GM23338 (cell line): Measurements from ENCODE around the gene CHORDC1. TPM values are rescaled to one million over a fixed set of nuclear protein-coding genes. Genes with fewer than 3 reads are reported as not detected.

Source experiments
- ATAC-seq: fragments of 200-7000 bp; cut with Tn5 transposase; 3 replicates; pipeline ENCODE4 v1.9.1; 2020
- DNase-seq: peaks from one replicate; pipeline ENCODE4 v3.0.0-alpha.2; 2015; ENCODE audit warnings: low spot score
- H2AFZ ChIP-seq: fragments of 200-600 bp; sonication (generic); 2 replicates; pipeline ENCODE4 v1.8.0; 2016; ENCODE audit warnings: antibody characterized with exemption, mild to moderate bottlenecking, moderate library complexity
- H3F3A ChIP-seq: fragments of 200-600 bp; sonication (generic); replicated peaks from 2 replicates; pipeline ENCODE4 v1.8.0; 2017; ENCODE audit warnings: antibody characterized with exemption, mixed run types, low read depth
- H3K27ac ChIP-seq: fragments of 200-600 bp; sonication (generic); 2 replicates; pipeline ENCODE4 v1.6.1; 2016; ENCODE audit warnings: low read depth
- H3K27me3 ChIP-seq: fragments of 200-600 bp; sonication (generic); 2 replicates; pipeline ENCODE4 v1.8.0; 2016; ENCODE audit warnings: mild to moderate bottlenecking, mixed run types, moderate library complexity; ENCODE audit not compliant: insufficient read depth
- H3K36me3 ChIP-seq: fragments of 200-600 bp; sonication (generic); 2 replicates; pipeline ENCODE4 v1.8.0; 2016; ENCODE audit warnings: mild to moderate bottlenecking; ENCODE audit not compliant: insufficient read depth
- H3K4me1 ChIP-seq: fragments of 200-600 bp; sonication (generic); 2 replicates; pipeline ENCODE4 v1.8.0; 2016; ENCODE audit warnings: mild to moderate bottlenecking, moderate library complexity; ENCODE audit not compliant: insufficient read depth
- H3K4me2 ChIP-seq: fragments of 200-600 bp; sonication (generic); 2 replicates; pipeline ENCODE4 v1.7.1; 2017; ENCODE audit warnings: mixed run types
- H3K4me3 ChIP-seq: fragments of 200-600 bp; sonication (generic); 2 replicates; pipeline ENCODE4 v1.6.1; 2016; ENCODE audit warnings: mixed run types
- H3K79me2 ChIP-seq: fragments of 200-600 bp; sonication (generic); replicated peaks from 2 replicates; pipeline ENCODE4 v1.8.0; 2017; ENCODE audit warnings: mild to moderate bottlenecking; ENCODE audit not compliant: insufficient read depth
- H3K9me2 ChIP-seq: fragments of 200-600 bp; sonication (generic); 2 replicates; pipeline ENCODE4 v1.8.0; 2017; ENCODE audit not compliant: insufficient read depth
- H4K20me1 ChIP-seq: fragments of 200-600 bp; sonication (generic); replicated peaks from 2 replicates; pipeline ENCODE4 v1.8.0; 2017; ENCODE audit warnings: mild to moderate bottlenecking; ENCODE audit not compliant: insufficient read depth
- H3K27ac Mint-ChIP-seq: 2 replicates; pipeline ENCODE4 v1.8.0; 2020; ENCODE audit warnings: inconsistent platforms, mild to moderate bottlenecking, moderate library complexity, mixed read lengths
- H3K27me3 Mint-ChIP-seq: 3 replicates; pipeline ENCODE4 v1.8.0; 2022; ENCODE audit warnings: low read depth, mild to moderate bottlenecking, moderate library complexity, mixed read lengths, inconsistent platforms; ENCODE audit not compliant: insufficient read depth, poor library complexity
- H3K36me3 Mint-ChIP-seq: 3 replicates; pipeline ENCODE4 v1.8.0; 2021; ENCODE audit warnings: low read depth, mild to moderate bottlenecking, inconsistent platforms, moderate library complexity, mixed read lengths
- H3K4me1 Mint-ChIP-seq: 3 replicates; pipeline ENCODE4 v1.8.0; 2020; ENCODE audit warnings: mild to moderate bottlenecking, inconsistent platforms, mixed read lengths
- H3K4me3 Mint-ChIP-seq: 3 replicates; pipeline ENCODE4 v1.8.0; 2021; ENCODE audit warnings: moderate library complexity, mild to moderate bottlenecking, inconsistent platforms, mixed read lengths
- H3K9me3 Mint-ChIP-seq: 3 replicates; pipeline ENCODE4 v1.8.0; 2020; ENCODE audit warnings: moderate library complexity, mild to moderate bottlenecking, inconsistent platforms, mixed read lengths
- CREB1 ChIP-seq: fragments of 250-450 bp; sonication (Bioruptor Pico); IDR thresholded peaks from 2 replicates; pipeline ENCODE4 v1.5.0; 2020; ENCODE audit warnings: low read depth, mild to moderate bottlenecking, moderate library complexity
- CTCF ChIP-seq, 2 experiments: fragments of 200-600 bp in 1 of 2; sonication (generic) in 1 of 2; conservative IDR thresholded peaks; 2 replicates each; pipeline versions ENCODE4 v1.5.1 to v1.6.1; 2016 to 2017; ENCODE audit warnings: antibody characterized with exemption in 2 of 2, low read depth in 2 of 2, mild to moderate bottlenecking in 2 of 2, moderate library complexity in 1 of 2
- ETS1 ChIP-seq: IDR thresholded peaks from 2 replicates; pipeline ENCODE4 v1.6.1; 2016; ENCODE audit warnings: antibody characterized with exemption
- EZH2 ChIP-seq: fragments of 200-600 bp; sonication (generic); IDR thresholded peaks from one replicate; pipeline ENCODE4 v1.8.0; 2017; ENCODE audit warnings: antibody characterized with exemption, mild to moderate bottlenecking, low read depth; ENCODE audit not compliant: unreplicated experiment
- EZH2phosphoT487 ChIP-seq: fragments of 200-600 bp; sonication (generic); IDR thresholded peaks from one replicate; pipeline ENCODE4 v1.8.1; 2018; ENCODE audit warnings: antibody characterized with exemption; ENCODE audit not compliant: unreplicated experiment
- JUNB ChIP-seq: IDR thresholded peaks from one replicate; pipeline ENCODE4 v1.6.1; 2016; ENCODE audit warnings: antibody characterized with exemption; ENCODE audit not compliant: unreplicated experiment
- NANOG ChIP-seq: IDR thresholded peaks from 2 replicates; pipeline ENCODE4 v1.6.1; 2016; ENCODE audit warnings: antibody characterized with exemption, borderline replicate concordance
- POLR2AphosphoS5 ChIP-seq: IDR thresholded peaks from 2 replicates; pipeline ENCODE4 v1.6.1; 2016; ENCODE audit warnings: antibody characterized with exemption, low read depth
- REST ChIP-seq: IDR thresholded peaks from one replicate; pipeline ENCODE4 v1.6.1; 2018; ENCODE audit warnings: antibody characterized with exemption; ENCODE audit not compliant: unreplicated experiment
- STAT1 ChIP-seq: IDR thresholded peaks from one replicate; pipeline ENCODE4 v1.6.1; 2016; ENCODE audit warnings: antibody characterized with exemption; ENCODE audit not compliant: unreplicated experiment
- ZNF114 ChIP-seq: fragments of 250-450 bp; sonication (Bioruptor Pico); IDR thresholded peaks from 2 replicates; pipeline ENCODE4 v1.5.0; 2020; ENCODE audit warnings: mild to moderate bottlenecking, moderate library complexity
- ZNF331 ChIP-seq: fragments of 250-450 bp; sonication (Bioruptor Pico); IDR thresholded peaks from 2 replicates; pipeline ENCODE4 v1.5.0; 2020; ENCODE audit warnings: low read depth, mild to moderate bottlenecking, moderate library complexity
- ZNF462 ChIP-seq: fragments of 250-450 bp; sonication (Bioruptor Pico); IDR thresholded peaks from 2 replicates; pipeline ENCODE4 v1.5.0; 2020; ENCODE audit warnings: mild to moderate bottlenecking, moderate library complexity
- polyA plus RNA-seq: library from polyadenylated mRNA; unstranded; fragments of >200 nt; fragmentation: Nextera tagmentation; extraction: Ambion mirVana; gene quantifications from 2 replicates; pipeline ENCODE4 v1.2.1, GENCODE V29; 2016
- total RNA-seq: library from RNA; depleted of rRNA; stranded (reverse); fragments of >200 nt; shearing (Covaris generic); gene quantifications from 2 replicates; pipeline ENCODE4 v1.2.3, GENCODE V29; 2014

The CHORDC1 gene
- total and polyA plus RNA-seq, 2 experiments from 2014 or later = 109 to 192 TPM

- Histone ChIP-seq H3K36me3 (no peaks in the 10 kb centered on the region), H3K27me3 (no peaks in the 10 kb centered on the region), H3K4me2 (no peak overlapping the region), H3K4me1 (no peaks in the 10 kb centered on the region), H4K20me1 (no peaks in the 10 kb centered on the region), H3K9me2 (no peaks in the 10 kb centered on the region), H2AFZ (no peak overlapping the region), H3K27ac (no peak overlapping the region), H3F3A (no peaks in the 10 kb centered on the region), H3K4me3 (no peak overlapping the region), H3K79me2 (no peaks in the 10 kb centered on the region)
- TF ChIP-seq NANOG (no peak), JUNB (no peak), POLR2AphosphoS5 (no peak), EZH2 (no peak), ZNF462 (no peak), STAT1 (no peak), CTCF (conservative IDR thresholded peaks at IDR 0.05; ENCODE audit: low read depth in 2 of 2) (no peak), CREB1 (CRISPR knock-in tag) (no peak), REST (no peak), ETS1 (no peak), ZNF331 (CRISPR knock-in tag) (no peak), EZH2phosphoT487 (no peak), ZNF114 (no peak)
- Mint-ChIP-seq H3K27ac (no peak overlapping the region), H3K27me3 (no peaks in the 10 kb centered on the region), H3K9me3 (no peaks in the 10 kb centered on the region; the same call in 2 of the 3 replicates), H3K4me1 (no peaks in the 10 kb centered on the region; the same call in 2 of the 3 replicates), H3K4me3 (no peak overlapping the region), H3K36me3 (no peaks in the 10 kb centered on the region)
- ATAC-seq (no peak), DNase-seq (no peak)
These were observed 34.3 kb upstream of the CHORDC1 start for GRCh38 chr11:90257158-90257525.
